GM12878 (cell line): ENCODE data around the gene UBE2D4. TPM values are rescaled to one million over a fixed set of nuclear protein-coding genes. Genes with fewer than 3 reads are reported as not detected.
"Not testable (repeated sequence)": the region's sequence is repeated elsewhere in the genome, so short reads cannot be mapped to it uniquely, and the experiment has no call there.

Experiments
- ATAC-seq: fragments of 200-7000 bp; cut with Tn5 transposase; 3 replicates; pipeline ENCODE4 v1.9.1; 2020; ENCODE audit warnings: mild to moderate bottlenecking, moderate library complexity
- BruUV-seq: library from RNA; stranded (reverse); fragments of 400-500 nt; replicated peaks from 2 replicates; lab custom pipeline; 2021; lab: Mats Ljungman, UMichigan
- CTCF ChIA-PET: fragments of 300-600 bp; sonication (Branson Sonifier 250); formaldehyde crosslinking; extraction: SDS; loops from one replicate; lab custom pipeline; 2021; ENCODE audit warnings: inconsistent platforms; lab: Yijun Ruan, JAX
- POLR2A ChIA-PET: fragments of 350-600 bp; formaldehyde crosslinking; extraction: SDS; loops from one replicate; lab custom pipeline; 2021; ENCODE audit warnings: inconsistent platforms; lab: Charles Lee
- RAD21 ChIA-PET: fragments of 300-600 bp; sonication (Branson Sonifier 250); formaldehyde crosslinking; loops from one replicate; lab custom pipeline; 2023; ENCODE audit warnings: antibody characterized with exemption; ENCODE audit not compliant: unreplicated experiment; lab: Charles Lee
- SMC1A ChIA-PET: fragments of 300-600 bp; sonication (Branson Sonifier 250); formaldehyde crosslinking; loops from one replicate; lab custom pipeline; 2023; ENCODE audit not compliant: unreplicated experiment, uncharacterized antibody; lab: Charles Lee
- DNase-seq: peaks from one replicate; pipeline ENCODE4 v3.0.0-alpha.2; 2011; ENCODE audit warnings: low read depth, low spot score
- FAIRE-seq: peaks from 3 replicates; lab custom pipeline; 2011; peaks lifted over from hg19 to GRCh38; lab: Jason Lieb, UNC
- H2AFZ ChIP-seq: 2 replicates; pipeline ENCODE4 v1.6.0; 2011; ENCODE audit warnings: low read depth, low read length, control low read depth; ENCODE audit not compliant: control insufficient read depth
- H3K27ac ChIP-seq: 2 replicates; pipeline ENCODE4 v1.5.1; 2011; ENCODE audit warnings: control low read depth; ENCODE audit not compliant: control insufficient read depth, insufficient read depth
- H3K27me3 ChIP-seq, 2 experiments: replicated peaks in 1 of 2; 2 replicates each; pipeline versions ENCODE4 v1.6.0 to v1.6.1; 2011; ENCODE audit warnings: low read length in 1 of 2; ENCODE audit not compliant: control insufficient read depth in 2 of 2, insufficient read depth in 2 of 2
- H3K36me3 ChIP-seq, 2 experiments: 2 replicates each; pipeline ENCODE4 v1.5.1; 2011; ENCODE audit warnings: low read length in 1 of 2; ENCODE audit not compliant: control insufficient read depth in 2 of 2, insufficient read depth in 2 of 2
- H3K4me1 ChIP-seq: 2 replicates; pipeline ENCODE4 v1.6.1; 2011; ENCODE audit warnings: mild to moderate bottlenecking, low read length, moderate library complexity, mixed read lengths; ENCODE audit not compliant: control insufficient read depth, insufficient read depth
- H3K4me2 ChIP-seq: 2 replicates; pipeline ENCODE4 v1.6.0; 2011; ENCODE audit warnings: control low read depth; ENCODE audit not compliant: control insufficient read depth, insufficient read depth
- H3K4me3 ChIP-seq: fragments of 200-600 bp; sonication (generic); 2 replicates; pipeline ENCODE4 v1.5.1; 2016
- H3K79me2 ChIP-seq: 2 replicates; pipeline ENCODE4 v1.6.0; 2011; ENCODE audit warnings: low read length; ENCODE audit not compliant: control insufficient read depth, insufficient read depth
- H3K9ac ChIP-seq: 2 replicates; pipeline ENCODE4 v1.8.0; 2011; ENCODE audit warnings: low read length, control low read depth, mixed read lengths; ENCODE audit not compliant: control insufficient read depth, insufficient read depth
- H3K9me3 ChIP-seq: replicated peaks from 3 replicates; pipeline ENCODE4 v1.5.1; 2011; ENCODE audit warnings: mild to moderate bottlenecking, low read length; ENCODE audit not compliant: control insufficient read depth, insufficient read depth
- H4K20me1 ChIP-seq: 2 replicates; pipeline ENCODE4 v1.6.0; 2011; ENCODE audit not compliant: control insufficient read depth, insufficient read depth
- WGBS: methylation state at CpG from one replicate; pipeline ENCODE4 v1.1.6; 2016; ENCODE audit warnings: low lambda C conversion rate; ENCODE audit not compliant: insufficient replicate concordance, insufficient coverage; ENCODE audit errors: missing lambda C conversion rate; 5-methylcytosine and 5-hydroxymethylcytosine counted together
- in situ Hi-C: fragments of 300-500 bp; cut with MboI; formaldehyde crosslinking; loops from 9 replicates; pipeline ENCODE4 v1.14.3; 2018; ENCODE audit warnings: mixed read lengths
- intact Hi-C: fragments of 100-400 bp; cut with micrococcal nuclease; formaldehyde crosslinking; loops from one replicate; pipeline ENCODE4 v1.14.2; 2022; ENCODE audit not compliant: unreplicated experiment
- polyA plus RNA-seq, 11 experiments: library from polyadenylated mRNA; depleted of rRNA in 4 of 11; unstranded in 6 of 11; stranded (reverse) in 5 of 11; fragments of >200 nt; fragmentation: Nextera tagmentation in 4 of 11; fragmentation: Illumina TruSeq in 1 of 11; extraction: Ambion mirVana in 4 of 11; extraction: Trizol in 1 of 11; gene quantifications; 1 replicate in 1 of 11; 2 replicates in 10 of 11; pipeline versions ENCODE4 v1.2.1 to v1.2.3, GENCODE V29; 2011 to 2016; ENCODE audit warnings: inconsistent platforms in 2 of 11, missing spikeins in 2 of 11, low read depth in 1 of 11
- total RNA-seq, 4 experiments: library from RNA; depleted of rRNA in 3 of 4; stranded (reverse); fragments of >200 nt in 3 of 4; fragmentation: Illumina TruSeq in 1 of 4; extraction: Trizol in 1 of 4; gene quantifications; 2 replicates each; pipeline versions ENCODE4 v1.2.1 to v1.2.3, GENCODE V29; 2013 to 2021

UBE2D4 gene
- total and polyA plus RNA-seq, 10 of the 15 experiments (the other 5 are each of a cell fraction or from before 2014, with no cell fraction given) = 3.5 to 16.6 (median 10.3) TPM

DNA sequence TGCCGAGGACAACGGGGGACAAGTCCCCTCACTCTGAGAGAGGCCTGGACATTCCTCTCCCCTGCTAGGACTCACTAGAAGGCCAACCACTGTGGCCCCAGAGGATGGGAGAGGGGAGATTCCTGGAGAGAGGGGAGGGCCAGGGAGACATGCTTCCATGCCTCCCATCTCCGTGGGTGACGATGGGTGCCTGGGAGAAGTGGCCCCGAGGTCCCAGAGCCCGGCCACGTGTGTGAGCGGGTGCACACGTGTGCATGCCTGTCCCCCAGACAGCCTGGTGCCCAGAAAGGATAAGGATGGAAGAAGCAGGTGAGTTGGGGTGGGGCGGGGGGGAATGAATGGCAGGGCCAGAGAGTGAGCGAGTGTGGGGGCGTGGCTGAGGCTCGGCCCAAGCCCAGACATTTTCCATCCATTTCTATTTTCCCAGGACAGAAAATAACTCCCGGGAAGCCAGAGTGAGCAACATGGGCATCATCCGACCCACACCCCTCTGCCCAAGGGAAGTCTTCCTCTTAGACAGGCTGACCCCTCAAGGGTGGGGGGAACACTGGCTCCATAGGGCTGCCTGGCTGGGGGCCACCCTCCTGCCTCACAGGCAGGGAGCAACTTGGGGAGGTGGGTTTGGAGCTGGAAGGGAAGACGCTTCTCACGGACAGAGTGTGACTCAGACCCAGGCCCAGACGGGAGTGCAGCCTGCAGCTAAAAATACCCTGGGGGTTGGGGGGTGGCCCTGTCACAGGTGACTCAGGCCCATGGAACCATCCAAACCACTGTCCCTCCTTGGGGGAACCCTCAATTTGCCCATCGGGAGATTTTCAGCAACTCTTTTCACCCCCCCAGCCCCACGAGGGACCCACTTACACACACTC lies 42.2 kb downstream of the UBE2D4 start:
- 85% methylated on average over 12 of the region's 20 CpGs for WGBS
- BruUV-seq, H3K27ac ChIP-seq, H3K4me3 ChIP-seq, CTCF ChIA-PET, H3K79me2 ChIP-seq, H3K4me2 ChIP-seq, in situ Hi-C loops, ATAC-seq, FAIRE-seq, H3K9me3 ChIP-seq, H3K4me1 ChIP-seq, SMC1A ChIA-PET, H3K36me3 ChIP-seq, H4K20me1 ChIP-seq, DNase-seq, POLR2A ChIA-PET, H3K9ac ChIP-seq, H3K27me3 ChIP-seq, intact Hi-C loops, RAD21 ChIA-PET, H2AFZ ChIP-seq: not testable (repeated sequence)

DNA sequence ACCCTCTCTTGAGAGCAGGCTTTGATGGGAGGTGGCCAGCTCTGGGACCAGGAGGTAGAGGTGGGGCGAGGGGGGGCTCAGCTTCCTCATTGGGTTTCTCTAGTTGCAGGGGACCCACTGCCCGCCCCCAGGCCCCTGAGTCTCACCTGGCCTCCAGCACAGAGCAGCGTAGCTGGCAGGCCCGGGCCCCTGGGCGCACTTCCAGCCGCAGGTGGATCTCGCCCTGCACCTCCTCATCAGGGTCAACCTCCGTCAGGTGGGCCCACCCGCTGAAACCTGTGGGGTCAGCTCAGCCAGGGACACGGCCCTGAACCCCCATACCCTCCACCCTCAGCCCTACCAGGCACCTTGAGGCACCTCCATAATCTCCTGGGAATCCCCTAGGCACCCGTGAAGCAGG lies 43.4 kb downstream of the UBE2D4 start:
- POLR2A ChIA-PET, H4K20me1 ChIP-seq, in situ Hi-C loops: not testable (repeated sequence)

DNA sequence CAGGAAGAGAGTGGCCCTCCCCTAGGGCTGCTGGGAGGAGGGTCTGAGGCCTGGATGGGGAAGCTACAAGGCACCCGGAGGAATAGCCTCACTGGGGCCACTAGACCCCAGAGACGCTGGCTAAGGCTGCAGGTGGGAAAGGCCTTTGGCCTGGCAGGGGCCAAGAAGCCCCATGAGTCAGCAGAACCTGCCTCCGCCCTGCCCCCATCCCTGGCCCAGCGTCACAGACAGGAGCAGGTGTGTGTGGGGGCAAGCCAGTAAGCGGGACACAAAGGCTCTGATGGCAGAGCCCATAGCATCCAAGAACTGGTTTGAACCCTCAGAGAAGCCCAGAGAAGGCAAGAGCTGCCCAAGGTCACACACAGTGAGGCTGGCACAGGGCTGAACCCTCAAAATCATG lies 44.5 kb downstream of the UBE2D4 start:
- FAIRE-seq, BruUV-seq, RAD21 ChIA-PET, POLR2A ChIA-PET, H3K4me2 ChIP-seq, H3K4me3 ChIP-seq, in situ Hi-C loops, H3K9ac ChIP-seq, H3K27ac ChIP-seq, ATAC-seq, SMC1A ChIA-PET, H4K20me1 ChIP-seq, intact Hi-C loops, H2AFZ ChIP-seq, H3K36me3 ChIP-seq, CTCF ChIA-PET, H3K79me2 ChIP-seq, H3K4me1 ChIP-seq, H3K9me3 ChIP-seq, H3K27me3 ChIP-seq, DNase-seq: not testable (repeated sequence)
- 77% methylated on average over 3 of the region's 5 CpGs for WGBS

More for the DNA sequence above, 43.4 kb downstream of the UBE2D4 start:
- H3K4me3 ChIP-seq, H3K9ac ChIP-seq, FAIRE-seq, CTCF ChIA-PET, H3K4me1 ChIP-seq, H3K4me2 ChIP-seq, SMC1A ChIA-PET, BruUV-seq, RAD21 ChIA-PET, ATAC-seq, intact Hi-C loops, H2AFZ ChIP-seq, H3K79me2 ChIP-seq, H3K27me3 ChIP-seq, H3K27ac ChIP-seq, H3K9me3 ChIP-seq, H3K36me3 ChIP-seq, DNase-seq: not testable (repeated sequence)
- 73% methylated on average over 9 of the region's 11 CpGs for WGBS

DNA sequence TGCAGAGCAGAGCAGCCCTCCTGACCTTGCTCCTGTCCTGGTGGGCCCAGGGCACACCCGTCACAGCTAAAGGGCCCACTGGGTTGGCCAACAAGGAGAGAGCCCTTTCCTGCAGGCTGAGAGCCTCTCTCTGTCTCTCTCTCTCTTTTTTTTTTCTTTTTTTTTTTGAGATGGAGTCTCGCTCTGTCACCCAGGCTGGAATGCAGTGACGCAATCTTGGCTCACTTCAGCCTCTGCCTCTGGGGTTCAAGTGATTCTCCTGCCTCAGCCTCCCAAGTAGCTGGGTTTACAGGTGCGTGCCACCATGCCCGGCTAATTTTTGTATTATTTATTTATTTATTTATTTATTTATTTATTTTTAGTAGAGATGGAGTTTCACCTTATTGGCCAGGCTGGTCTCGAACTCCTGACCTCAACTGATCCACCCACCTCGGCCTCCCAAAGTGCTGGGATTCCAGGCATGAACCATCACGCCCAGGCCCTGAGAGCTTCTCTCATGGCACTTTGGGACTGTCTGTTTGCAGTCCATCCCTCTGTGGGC lies 47.9 kb downstream of the UBE2D4 start:
- ATAC-seq, in situ Hi-C loops, FAIRE-seq, H3K36me3 ChIP-seq, H3K9me3 ChIP-seq, BruUV-seq, H3K79me2 ChIP-seq, H4K20me1 ChIP-seq, H3K9ac ChIP-seq, H3K4me1 ChIP-seq, CTCF ChIA-PET, SMC1A ChIA-PET, H3K4me2 ChIP-seq, H3K27ac ChIP-seq, H2AFZ ChIP-seq, RAD21 ChIA-PET, POLR2A ChIA-PET, DNase-seq, H3K4me3 ChIP-seq, intact Hi-C loops, H3K27me3 ChIP-seq: not testable (repeated sequence)
- 85% methylated on average over 5 of the region's 8 CpGs for WGBS
